Activated CD4-positive, alpha-beta T cell treated with anti-CD3 and anti-CD28 coated beads, Interleukin-2, amount 50 U/mL, for 48 hours (primary cell): ENCODE results near the gene ZNF143.
"Not testable (repeated sequence)": the region's sequence is repeated elsewhere in the genome, so short reads cannot be mapped to it uniquely, and the experiment has no call there.

Experiments used
- DNase-seq, 2 experiments: peaks; one replicate each; pipeline ENCODE4 v3.0.0-alpha.2; 2020

The ZNF143 gene

DNA sequence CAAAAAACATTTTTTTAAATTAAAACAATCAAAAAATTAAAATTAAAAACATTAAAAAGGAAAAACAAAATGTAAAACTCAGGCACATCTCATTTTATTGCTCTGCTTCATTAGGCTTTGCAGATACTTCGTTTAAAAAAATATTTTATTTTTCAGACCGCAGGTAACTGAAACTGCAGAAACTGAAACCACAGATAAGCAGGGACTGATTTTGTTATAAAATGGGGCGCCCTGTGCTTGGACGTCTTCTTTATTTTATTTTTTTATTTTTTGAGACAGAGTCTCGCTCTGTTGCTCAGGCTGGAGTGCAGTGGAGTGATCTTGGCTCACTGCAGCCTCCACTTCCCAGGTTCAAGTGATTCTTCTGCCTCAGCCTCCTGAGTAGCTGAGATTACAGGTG is 88.4 kb downstream of the ZNF143 start:
- DNase-seq: not testable (repeated sequence)

DNA sequence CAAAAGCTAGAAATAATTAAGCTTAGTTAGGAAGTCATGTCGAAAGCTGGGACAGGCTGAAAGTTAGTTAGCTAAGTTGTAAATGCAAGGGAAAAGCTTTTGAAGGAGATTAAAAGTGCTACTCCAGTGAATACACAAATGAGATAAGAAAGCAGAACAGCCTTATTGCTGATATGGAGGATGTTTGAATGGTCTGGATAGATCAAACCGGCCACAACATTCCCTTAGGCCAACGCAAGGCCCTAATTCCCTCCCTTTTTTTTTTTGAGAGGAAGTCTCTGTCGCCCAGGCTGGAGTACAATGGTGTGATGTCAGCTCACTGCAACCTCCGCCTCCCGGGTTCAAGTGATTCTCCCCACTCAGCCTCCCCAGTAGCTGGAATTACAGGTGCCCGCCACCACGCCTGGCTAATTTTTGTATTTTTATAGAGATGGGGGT is 89.4 kb downstream of the ZNF143 start:
- DNase-seq: no peak

DNA sequence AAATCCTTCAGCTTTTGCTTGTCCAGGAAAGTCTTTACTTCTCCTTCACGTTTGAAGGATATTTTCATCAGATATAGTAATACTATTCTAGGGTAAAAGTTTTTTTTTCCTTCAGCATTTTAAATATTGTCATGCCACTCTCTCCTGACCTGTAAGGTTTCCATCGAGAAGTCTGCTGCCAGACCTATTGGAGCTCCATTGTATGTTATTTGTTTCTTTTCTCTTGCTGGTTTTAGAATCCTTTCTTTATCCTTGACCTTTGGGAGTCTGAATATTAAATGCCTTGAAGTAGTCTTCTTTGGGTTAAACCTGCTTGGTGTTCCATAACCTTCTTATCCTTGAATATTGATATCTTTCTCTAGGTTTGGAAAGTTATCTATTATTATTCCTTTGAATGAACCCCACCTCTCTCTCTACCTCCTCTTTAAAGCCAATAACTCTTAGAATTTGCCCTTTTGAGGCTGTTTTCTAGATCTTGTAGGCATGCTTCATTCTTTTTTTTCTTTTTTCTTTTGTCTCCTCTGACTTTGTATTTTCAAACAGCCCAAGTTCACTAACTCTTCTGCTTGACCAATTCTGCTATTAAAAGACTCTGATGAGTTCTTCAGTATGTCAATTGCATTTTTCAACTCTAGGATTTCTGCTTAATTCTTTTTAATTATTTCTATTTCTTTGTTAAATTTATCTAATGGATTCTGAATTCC is 100.6 kb downstream of the ZNF143 start:
- DNase-seq: no peak

DNA sequence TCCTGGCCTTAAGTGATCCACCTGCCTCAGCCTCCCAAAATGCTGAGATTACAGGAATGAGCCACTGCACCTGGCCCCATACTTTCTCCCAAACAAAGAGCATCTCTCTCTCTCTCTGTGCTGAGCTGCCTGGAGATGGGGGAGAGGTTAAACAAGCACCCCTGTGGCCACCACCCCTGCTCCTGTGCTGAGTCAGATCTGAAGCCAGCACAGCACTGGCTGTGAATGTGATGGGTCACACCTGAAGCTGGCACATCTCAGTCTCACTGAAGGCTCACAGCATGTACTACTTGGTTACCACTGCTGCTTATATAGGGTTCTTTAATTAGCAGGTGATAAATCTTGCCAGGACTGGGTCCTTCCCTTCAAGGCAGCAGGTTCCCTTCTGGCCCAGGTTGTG is 101.9 kb downstream of the ZNF143 start:
- no peak for DNase-seq

DNA sequence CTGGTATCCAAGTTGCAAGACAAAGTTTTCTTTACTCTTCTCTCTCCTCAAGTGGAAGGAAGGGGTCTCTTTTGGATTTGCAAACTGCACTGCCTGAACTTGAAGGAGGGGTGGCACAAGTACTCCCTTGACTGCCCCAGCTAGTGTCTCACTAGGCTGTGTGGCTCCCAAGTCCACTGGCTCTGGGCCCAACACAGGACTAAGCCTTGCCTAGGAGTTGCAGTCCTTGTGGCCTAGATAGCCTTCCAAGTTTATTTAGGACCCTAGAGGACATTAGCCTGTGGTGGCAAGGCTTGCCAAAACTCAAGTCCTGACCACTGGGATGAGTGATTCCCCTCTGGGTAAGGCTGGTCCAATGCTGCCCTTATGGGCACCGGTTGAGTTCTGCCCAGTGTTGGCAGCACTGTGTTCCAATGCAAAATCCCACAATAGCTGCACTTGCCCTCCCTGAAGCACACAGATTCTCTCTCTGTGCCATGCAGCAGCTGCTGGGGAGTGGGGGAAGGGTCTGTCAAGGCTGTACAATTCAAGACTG is 102.5 kb downstream of the ZNF143 start:
- DNase-seq: no peak

DNA sequence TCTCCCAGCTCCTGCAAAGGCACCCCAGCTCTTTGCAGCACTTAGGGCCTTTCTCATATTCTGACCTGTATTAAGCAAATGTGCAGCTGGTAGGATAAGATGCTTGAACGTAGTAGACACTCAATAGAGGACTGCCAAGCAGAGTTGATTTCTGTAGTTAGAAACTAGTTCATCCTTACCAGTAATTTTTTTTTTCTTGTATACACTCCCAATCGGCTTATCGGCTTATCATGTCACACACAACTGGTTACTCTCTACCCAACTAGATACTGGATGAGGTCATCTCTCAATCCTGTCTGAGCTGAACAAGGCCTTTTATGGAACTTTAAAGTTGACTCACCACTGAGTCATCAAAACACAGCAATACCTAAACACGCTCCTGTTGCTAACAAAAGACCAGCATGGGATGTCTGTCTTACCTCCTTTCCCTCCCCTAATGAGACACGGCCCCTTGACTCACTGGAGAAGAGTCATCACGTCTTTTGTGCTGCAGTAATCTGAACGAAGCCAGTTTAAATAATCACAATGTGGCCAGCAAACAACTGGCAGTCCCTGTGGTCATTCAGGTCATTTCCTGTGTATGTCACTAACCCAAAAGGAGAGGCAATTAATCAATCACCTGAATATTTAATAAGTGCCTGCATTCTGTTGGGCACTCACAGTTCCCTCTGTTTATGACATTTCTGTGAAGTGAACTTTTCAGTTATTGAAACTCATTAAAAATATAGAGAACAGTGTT is 105.2 kb downstream of the ZNF143 start:
- DNase-seq: peak; percentile 46 to 67

DNA sequence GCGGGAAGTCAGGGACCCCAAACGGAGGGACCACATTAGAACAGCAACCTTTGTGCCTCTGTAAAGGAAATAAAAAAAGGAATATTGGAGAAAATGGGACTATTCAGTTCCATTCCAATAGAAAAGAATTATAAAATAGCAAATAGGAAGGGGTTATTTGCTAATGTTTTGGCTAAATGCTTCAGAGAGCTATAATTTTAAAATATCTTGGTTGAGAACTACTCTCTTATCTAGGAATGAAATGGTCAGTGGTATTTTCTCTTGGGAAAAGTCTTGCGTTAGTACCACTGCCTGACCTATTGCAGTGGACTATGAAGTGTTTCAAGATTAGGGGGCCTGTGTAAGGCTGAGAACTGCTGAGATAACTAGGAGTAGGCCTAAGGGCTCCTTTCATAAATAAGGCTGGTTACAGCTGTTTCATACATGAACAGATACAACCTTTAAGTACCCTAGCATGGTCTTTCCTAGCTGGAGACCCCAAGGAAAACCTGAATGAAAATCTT is 105.8 kb downstream of the ZNF143 start:
- DNase-seq: no peak

DNA sequence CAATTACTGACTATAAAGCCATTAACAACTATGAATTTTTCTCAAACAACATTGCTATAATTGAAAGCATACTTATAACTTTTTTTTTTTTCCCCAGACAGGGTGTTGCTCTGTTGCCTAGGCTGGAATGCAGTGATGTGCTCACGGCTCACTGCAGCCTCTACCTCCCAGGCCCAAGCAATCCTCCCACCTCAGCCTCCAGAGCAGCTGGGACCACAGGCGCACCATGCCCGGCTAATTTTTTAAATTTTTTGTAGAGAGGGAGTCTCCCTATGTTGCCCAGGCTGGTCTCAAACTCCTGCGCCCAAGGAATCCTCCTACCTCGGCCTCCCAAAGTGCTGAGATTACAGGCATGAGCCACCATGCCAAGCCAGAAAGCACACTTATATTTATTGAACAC is 106.6 kb downstream of the ZNF143 start:
- DNase-seq: no peak

DNA sequence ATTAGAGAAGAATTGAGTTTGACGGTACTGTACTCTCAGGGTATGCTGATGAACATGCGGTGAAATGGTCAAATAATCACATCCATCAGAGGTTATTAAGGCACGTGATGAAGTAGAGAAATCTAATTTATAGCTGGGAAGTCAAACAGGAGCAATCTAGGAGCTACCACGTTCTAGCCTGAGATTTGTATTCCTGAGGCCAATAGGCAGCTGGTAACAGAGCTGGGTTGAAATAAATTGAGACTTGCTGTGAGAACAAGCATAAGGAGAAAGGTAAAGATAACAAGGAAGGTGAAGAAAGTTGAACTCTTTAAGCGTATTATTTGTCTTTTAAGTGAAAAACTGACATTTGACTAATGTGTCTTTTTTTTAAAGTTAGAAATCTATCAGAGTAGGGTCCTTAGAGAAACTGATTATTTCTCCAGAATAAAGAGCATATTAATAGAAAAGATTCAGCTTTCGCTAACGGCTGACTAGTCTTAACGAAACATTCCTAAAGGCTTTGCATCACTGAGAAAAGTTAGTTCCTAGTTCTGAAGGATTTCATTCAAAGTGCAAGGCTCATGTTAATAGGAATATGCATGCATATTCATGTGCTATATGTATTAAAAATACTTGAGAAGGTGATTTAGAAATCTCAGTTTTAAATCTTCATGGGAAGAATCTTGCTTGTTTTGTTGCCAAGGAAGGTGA is 107.5 kb downstream of the ZNF143 start:
- no peak for DNase-seq

DNA sequence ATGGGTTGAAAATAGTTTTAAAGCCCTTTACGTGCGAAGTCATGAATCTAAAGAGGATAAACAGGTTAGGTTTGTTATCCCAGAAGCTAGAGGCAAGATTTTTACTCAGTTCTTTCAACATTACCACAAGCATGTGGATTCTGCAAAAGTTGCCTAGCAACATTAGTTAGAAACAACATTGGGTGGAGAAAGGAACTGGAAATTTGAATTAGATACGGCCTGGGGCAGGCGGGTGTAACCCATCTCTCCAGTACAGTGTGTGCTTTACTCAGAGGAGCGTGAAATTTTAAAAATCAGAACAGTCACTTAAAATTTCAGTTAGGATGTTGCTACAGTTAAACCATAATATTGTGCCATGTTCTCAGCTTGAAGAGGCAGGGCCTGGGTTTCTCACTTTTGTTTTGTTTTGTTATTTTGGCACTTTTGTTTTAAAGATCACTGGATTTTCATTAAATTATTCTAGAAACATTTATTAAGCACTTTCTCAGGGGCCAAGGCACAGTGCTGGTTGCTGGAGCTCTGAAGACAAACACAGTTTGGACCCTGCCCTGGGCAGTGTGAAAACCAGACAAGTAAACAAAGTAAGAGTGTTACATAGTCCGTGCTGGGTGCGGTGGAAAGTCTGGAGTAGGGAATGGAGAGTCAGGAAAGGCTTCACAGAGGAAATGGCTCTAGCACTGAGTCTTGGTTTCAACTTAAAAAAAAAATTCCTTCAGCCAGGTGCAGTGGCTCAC is 108.2 kb downstream of the ZNF143 start:
- no peak for DNase-seq

DNA sequence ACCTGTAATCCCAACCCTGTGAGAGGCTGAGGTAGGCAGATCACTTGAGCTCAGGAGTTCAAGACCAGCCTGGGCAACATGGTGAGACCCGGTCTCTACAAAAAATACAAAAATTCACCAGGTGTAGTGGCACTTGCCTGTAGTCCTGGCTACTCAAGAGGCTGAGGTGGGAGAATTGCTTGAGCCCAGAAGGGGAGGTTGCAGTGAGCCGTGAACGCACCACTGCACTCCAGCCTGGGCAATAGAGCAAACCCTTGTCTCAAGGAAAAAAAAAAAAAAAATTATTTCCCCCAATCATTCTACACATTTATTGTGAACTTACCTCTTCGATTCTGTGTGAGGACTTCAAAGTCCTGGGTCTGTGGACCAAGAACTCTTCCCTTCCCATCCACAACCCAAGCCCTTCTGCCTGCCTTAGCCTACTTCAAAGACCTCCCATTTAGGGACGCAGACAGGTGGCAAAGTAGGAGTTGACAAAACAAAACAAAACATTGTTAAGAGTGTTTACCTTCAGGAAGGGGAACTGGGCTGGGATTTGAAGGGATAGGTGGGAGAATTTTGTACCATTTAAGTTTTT is 108.9 kb downstream of the ZNF143 start:
- no peak for DNase-seq

DNA sequence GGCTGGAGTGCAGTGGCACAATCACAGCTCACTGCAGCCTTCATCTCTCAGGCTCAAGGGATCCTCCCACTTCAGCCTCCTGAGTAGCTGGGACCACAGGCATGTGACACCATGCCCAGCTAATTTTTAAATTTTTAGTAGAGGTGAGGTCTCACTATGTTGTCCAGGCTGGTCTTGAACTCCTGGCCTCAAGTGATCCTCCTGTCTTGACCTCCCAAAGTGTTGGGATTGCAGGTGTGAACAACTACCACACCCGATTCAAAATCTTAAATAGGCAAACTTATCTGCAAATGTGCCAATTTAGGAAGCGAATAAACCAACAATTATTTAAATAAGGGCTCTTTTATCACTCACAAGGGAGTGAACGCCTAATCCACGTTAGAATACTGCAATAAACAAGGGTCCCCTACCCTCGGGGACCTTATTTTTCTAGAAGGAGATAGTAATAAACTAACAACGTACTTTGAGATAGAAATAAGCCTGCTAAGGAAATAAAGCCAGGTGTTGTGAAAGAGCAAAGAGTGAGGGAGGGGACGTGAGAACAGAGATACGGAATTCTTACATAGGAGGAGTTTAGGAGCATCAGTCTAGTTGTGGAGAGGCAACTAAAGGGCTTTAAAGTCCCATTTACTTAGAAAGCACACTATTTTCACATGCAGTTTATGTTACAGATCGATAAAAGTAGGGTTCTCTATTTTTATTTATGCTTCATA is 109.7 kb downstream of the ZNF143 start:
- DNase-seq: no peak

DNA sequence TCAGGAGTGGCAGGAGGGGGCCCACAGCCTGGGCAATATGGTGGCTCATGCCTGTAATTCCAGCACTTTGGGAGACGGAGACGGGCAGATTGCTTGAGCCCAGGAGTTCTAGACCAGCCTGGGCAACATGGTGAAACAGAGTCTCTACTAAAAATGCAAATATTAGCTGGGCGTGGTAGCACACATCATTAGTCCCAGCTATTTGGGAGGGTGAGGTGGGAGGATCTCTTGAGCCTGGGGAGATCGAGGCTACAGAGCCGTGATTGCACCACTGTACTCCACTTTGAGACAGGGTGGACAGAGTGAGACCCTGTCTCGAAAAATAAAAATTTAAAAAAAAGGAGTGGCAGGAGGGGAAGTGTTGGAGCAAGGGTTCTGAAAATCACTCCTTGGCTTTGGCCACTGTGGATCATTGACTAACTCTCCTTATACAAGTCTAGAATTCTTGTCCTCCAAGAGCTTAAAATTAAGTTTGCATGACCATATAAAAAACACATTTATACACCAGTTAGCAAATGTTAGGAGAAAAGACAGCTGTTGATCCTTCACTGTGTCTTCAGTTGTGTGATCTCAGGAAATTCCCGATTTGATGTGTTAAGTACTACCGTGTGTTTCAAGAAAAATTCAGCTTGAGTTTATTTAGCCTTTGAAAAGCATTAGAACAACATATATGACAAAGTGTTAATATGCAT is 110.4 kb downstream of the ZNF143 start:
- no peak for DNase-seq

DNA sequence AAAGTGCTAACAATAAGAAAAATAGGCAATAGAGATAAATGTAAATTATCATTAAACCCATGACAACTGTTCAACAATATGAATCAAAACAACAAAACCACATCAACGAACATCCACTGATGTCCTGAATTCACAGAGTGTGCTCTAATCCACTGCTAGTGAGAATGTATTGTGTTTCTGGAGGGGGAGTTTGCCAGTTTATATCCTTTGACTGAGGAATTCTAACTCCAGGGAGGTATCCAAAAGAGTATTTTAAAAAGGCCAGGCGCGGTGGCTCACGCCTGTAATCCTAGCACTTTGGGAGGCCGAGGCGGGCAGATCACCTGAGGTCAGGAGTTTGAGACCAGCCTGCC is 110.9 kb downstream of the ZNF143 start:
- no peak for DNase-seq

DNA sequence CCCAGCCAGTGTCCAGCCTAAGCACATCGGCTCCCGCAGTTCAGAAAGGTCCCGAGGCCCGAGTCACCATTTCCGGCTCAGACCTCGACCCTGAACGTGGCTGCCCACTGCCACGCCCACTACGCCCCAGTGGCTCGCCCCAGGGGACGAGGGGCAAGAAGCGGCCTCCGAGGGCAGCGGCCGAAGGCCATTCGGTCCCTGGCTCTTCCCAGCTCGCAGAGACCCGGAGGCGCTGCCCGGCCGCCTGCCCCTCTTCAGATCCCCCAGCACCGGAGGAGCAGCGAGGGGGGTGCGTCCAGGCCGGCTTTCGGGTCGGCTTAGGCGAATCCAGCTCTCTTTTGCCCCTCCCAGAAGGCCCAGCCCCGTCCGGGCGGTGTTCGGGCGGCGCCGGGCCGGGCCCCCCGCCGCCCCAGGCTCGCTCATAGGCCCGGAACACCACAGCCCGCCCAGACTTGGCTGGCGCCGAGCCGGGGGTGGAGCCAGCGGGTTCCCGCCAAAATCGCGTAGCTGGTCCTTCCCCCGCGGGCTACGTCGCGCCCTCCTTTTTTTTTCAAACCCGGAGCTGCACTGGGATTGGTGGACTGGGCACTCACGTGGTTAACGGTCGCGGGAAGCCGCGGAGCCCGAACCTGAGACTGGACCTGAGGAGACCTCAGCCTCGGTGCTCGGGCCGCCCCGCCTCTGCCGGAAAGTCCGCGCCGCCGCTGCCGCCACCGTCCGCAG is 112.4 kb downstream of the ZNF143 start, which contains the start of gene WEE1:
WEE1 (plus strand) TSS at position 619 of the 723 bp plus-strand sequence. CDS start 264 bp downstream, outside the sequence.
- DNase-seq: peak; percentile 99

DNA sequence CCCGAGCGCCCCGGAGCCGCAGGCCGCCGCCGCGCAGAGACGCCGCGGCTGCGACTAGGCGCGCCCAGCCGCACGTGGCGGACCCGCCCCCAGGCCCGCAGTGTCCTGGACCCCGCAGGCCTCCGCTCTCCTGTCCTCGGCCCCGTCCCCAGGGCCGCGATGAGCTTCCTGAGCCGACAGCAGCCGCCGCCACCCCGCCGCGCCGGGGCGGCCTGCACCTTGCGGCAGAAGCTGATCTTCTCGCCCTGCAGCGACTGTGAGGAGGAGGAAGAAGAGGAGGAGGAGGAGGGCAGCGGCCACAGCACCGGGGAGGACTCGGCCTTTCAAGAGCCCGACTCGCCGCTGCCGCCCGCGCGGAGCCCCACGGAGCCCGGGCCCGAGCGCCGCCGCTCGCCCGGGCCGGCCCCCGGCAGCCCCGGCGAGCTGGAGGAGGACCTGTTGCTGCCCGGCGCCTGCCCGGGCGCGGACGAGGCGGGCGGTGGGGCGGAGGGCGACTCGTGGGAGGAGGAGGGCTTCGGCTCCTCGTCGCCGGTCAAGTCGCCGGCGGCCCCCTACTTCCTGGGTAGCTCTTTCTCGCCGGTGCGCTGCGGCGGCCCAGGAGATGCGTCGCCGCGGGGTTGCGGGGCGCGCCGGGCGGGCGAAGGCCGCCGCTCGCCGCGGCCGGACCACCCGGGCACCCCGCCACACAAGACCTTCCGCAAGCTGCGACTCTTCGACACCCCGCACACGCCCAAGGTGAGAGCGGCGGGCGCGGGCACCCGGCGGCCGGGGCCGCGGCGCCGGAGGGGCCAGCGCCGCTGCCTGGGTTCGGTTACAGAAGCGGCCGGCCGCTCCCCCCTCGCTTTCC is 113.2 kb downstream of the ZNF143 start:
- DNase-seq: peak in 1 of 2 experiments; percentile 10

DNA sequence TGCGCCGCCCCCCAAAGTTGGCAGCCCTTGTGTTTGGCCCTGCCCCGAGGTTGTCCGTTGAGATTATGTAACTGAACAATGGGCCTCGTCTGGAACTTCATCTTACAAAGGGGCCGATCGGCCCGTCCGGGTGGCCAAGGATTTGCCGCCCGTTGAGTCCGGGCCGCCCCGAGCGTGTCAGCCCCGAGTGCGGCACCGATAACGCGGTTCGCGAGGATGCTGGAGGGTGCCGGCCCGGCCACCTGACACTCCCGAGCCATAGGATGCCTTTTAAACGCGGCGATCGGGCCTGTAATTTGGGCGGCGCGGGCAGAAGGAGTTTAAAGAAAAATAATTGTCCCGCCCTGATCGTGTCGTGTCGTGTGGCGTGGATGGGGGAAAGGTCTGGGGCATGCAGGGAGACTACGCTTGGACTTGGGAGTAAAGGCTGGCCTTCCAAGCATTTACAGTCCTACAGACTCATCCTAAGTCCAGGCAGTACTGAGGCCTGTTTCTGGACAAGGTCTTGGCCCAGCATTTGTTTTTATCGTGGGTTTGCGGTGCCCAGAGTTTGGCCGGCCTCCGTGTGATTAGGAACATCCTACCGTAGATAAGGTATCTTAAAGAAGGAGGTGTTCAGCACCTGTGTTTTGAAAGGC is 113.9 kb downstream of the ZNF143 start:
- peak; percentile 28 to 32 for DNase-seq
